KMS-11 (cell line): Measurements from ENCODE around the gene NBDY.
A peak's percentile ranks its signal among the peaks of the same experiment; 100 is the strongest.
"Not testable (repeated sequence)": the region's sequence is repeated elsewhere in the genome, so short reads cannot be mapped to it uniquely, and the experiment has no call there.

ENCODE experiments used
- H2AFZ ChIP-seq: fragments of 200-600 bp; sonication (generic); 2 replicates; pipeline ENCODE4 v1.6.1; 2016; ENCODE audit warnings: antibody characterized with exemption, mixed run types, low read depth
- H3K27ac ChIP-seq: fragments of 200-600 bp; sonication (generic); 2 replicates; pipeline ENCODE4 v1.6.1; 2016; ENCODE audit warnings: mild to moderate bottlenecking, mixed run types
- H3K27me3 ChIP-seq: fragments of 200-600 bp; sonication (generic); 2 replicates; pipeline ENCODE4 v1.6.1; 2017; ENCODE audit warnings: mild to moderate bottlenecking, low read depth, mixed run types, moderate library complexity; ENCODE audit not compliant: insufficient read depth
- H3K36me3 ChIP-seq: fragments of 200-600 bp; sonication (generic); 2 replicates; pipeline ENCODE4 v1.6.1; 2017; ENCODE audit warnings: mild to moderate bottlenecking, mixed run types; ENCODE audit not compliant: insufficient read depth
- H3K4me1 ChIP-seq: fragments of 200-600 bp; sonication (generic); 2 replicates; pipeline ENCODE4 v1.6.1; 2016; ENCODE audit warnings: mild to moderate bottlenecking, low read depth, mixed run types; ENCODE audit not compliant: poor library complexity, severe bottlenecking
- H3K4me2 ChIP-seq: fragments of 200-600 bp; sonication (generic); 2 replicates; pipeline ENCODE4 v1.7.0; 2016; ENCODE audit warnings: mild to moderate bottlenecking, mixed run types
- H3K4me3 ChIP-seq: fragments of 200-600 bp; sonication (generic); IDR thresholded peaks from 2 replicates; pipeline ENCODE4 v1.6.1; 2017; ENCODE audit warnings: low read depth, low read length, mixed read lengths; ENCODE audit not compliant: insufficient read depth
- H3K79me2 ChIP-seq: fragments of 200-600 bp; sonication (generic); 2 replicates; pipeline ENCODE4 v1.6.1; 2016; ENCODE audit warnings: low read depth, mixed run types; ENCODE audit not compliant: insufficient read depth
- H3K9ac ChIP-seq: fragments of 200-600 bp; sonication (generic); 2 replicates; pipeline ENCODE4 v1.6.1; 2016; ENCODE audit warnings: mild to moderate bottlenecking, mixed run types
- H4K20me1 ChIP-seq: fragments of 200-600 bp; sonication (generic); 2 replicates; pipeline ENCODE4 v1.6.1; 2016; ENCODE audit warnings: mild to moderate bottlenecking, mixed run types; ENCODE audit not compliant: insufficient read depth
- TF ChIP-seq, protein P1 (sequence below): fragments of 200-600 bp; sonication (generic); conservative IDR thresholded peaks from 2 replicates; pipeline ENCODE4 v1.6.1; 2017; ENCODE audit warnings: low read depth, mild to moderate bottlenecking, antibody characterized with exemption, low read length, moderate library complexity, mixed read lengths

NBDY gene, protein sequence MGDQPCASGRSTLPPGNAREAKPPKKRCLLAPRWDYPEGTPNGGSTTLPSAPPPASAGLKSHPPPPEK

DNA sequence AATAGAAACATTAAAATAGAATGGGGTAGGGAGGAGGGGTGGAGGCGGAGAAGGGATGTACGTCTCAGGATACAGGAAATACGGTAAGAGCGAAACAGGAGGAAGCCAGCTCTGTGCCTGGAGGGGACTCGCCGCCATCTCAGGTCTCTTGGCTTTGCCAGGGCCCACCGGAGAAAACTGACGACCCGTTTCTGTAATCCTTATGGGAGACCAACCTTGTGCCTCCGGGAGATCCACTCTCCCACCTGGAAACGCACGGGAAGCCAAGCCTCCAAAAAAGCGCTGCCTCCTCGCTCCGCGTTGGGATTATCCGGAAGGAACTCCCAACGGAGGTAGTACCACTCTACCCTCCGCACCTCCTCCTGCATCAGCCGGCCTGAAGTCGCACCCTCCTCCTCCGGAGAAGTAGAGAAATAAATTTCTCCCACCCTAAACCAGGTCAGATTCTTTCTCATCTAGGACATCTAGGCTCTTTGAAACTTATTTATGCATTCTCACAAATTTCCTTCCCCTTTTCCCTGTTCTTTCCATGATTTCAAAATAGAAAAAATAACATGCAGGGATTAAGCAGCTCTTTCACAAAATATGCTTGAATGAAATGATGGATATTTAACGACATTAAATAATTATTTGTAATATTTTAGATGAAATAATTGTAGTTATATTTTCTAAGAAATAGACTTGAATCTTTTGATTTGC lies at the start of gene NBDY:
Gene NBDY (plus strand): TSS at position 92 of the 699 bp plus-strand sequence. CDS start 111 bp downstream, at position 203.
- H4K20me1 ChIP-seq = no peaks in the 10 kb centered on the region
- TF ChIP-seq, protein P1, sequence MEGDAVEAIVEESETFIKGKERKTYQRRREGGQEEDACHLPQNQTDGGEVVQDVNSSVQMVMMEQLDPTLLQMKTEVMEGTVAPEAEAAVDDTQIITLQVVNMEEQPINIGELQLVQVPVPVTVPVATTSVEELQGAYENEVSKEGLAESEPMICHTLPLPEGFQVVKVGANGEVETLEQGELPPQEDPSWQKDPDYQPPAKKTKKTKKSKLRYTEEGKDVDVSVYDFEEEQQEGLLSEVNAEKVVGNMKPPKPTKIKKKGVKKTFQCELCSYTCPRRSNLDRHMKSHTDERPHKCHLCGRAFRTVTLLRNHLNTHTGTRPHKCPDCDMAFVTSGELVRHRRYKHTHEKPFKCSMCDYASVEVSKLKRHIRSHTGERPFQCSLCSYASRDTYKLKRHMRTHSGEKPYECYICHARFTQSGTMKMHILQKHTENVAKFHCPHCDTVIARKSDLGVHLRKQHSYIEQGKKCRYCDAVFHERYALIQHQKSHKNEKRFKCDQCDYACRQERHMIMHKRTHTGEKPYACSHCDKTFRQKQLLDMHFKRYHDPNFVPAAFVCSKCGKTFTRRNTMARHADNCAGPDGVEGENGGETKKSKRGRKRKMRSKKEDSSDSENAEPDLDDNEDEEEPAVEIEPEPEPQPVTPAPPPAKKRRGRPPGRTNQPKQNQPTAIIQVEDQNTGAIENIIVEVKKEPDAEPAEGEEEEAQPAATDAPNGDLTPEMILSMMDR = no peak
- peaks cover 17% of the 10 kb centered on the region; the same call in 1 of the 2 replicates for H3K79me2 ChIP-seq
- peak within 1 kb of the TSS; percentile 67 for H3K27ac ChIP-seq
- H3K4me3 ChIP-seq = no peak within 1 kb of the TSS
- peaks cover 34% of the 10 kb centered on the region for H3K4me1 ChIP-seq
- H3K4me2 ChIP-seq = peak within 1 kb of the TSS; percentile 67
- no peaks in the 10 kb centered on the region for H3K36me3 ChIP-seq
- H3K27me3 ChIP-seq = no peaks in the 10 kb centered on the region
- H3K9ac ChIP-seq = peak within 1 kb of the TSS; percentile 61; the same call in 1 of the 2 replicates
- H2AFZ ChIP-seq = peak within 1 kb of the TSS; percentile 85

DNA sequence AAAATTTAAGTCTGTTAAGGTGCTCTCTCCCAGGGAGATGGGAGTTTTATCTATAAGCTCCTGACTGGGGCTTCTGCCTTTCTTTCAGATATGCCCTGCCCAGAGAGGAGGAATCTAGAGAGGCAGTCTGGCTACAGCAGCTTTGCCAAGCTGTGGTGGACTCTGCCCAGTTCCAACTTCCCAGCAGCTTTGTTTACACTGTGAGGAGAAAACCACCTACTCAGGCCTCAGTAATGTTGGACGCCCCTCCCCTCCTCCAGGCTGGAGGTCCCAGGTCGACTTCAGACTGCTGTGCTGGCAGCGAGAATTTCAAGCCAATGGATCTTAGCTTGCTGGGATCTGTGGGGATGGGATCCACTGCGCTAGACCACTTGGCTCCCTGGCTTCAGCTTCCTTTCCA lies 24.5 kb upstream of the NBDY start:
- not testable (repeated sequence) for H3K9ac ChIP-seq, H3K36me3 ChIP-seq, H3K4me1 ChIP-seq, H2AFZ ChIP-seq, H3K4me2 ChIP-seq, H3K4me3 ChIP-seq, H3K27me3 ChIP-seq, H4K20me1 ChIP-seq, H3K79me2 ChIP-seq, H3K27ac ChIP-seq

GRCh38 chrX:56726605-56727004 lies 2.4 kb upstream of the NBDY start:
- no peaks in the 10 kb centered on the region for H3K27me3 ChIP-seq
- no peak overlapping the region for H3K4me3 ChIP-seq
- peaks cover 22% of the 10 kb centered on the region for H3K4me1 ChIP-seq
- no peak overlapping the region for H3K27ac ChIP-seq
- no peaks in the 10 kb centered on the region for H3K36me3 ChIP-seq
- no peak overlapping the region for H3K9ac ChIP-seq
- H3K4me2 ChIP-seq = peak overlapping the region; percentile 17; the same call in 1 of the 2 replicates
- no peaks in the 10 kb centered on the region for H4K20me1 ChIP-seq
- TF ChIP-seq, protein P1 = peak; percentile 59
- H2AFZ ChIP-seq = no peak overlapping the region
- H3K79me2 ChIP-seq = peaks cover 9% of the 10 kb centered on the region; the same call in 1 of the 2 replicates

GRCh38 chrX:56727531-56727930 lies 1.5 kb upstream of the NBDY start:
- Histone ChIP-seq H3K4me2 (no peak overlapping the region), H3K4me1 (peaks cover 28% of the 10 kb centered on the region), H2AFZ (peak overlapping the region; percentile 85; the same call in 1 of the 2 replicates), H3K36me3 (no peaks in the 10 kb centered on the region), H3K27me3 (no peaks in the 10 kb centered on the region), H3K79me2 (peaks cover 16% of the 10 kb centered on the region; the same call in 1 of the 2 replicates), H4K20me1 (no peaks in the 10 kb centered on the region), H3K9ac (no peak overlapping the region), H3K4me3 (no peak overlapping the region), H3K27ac (no peak overlapping the region)
- TF ChIP-seq, protein P1 = no peak

- peaks cover 30% of the 10 kb centered on the region for H3K4me1 ChIP-seq
- no peak overlapping the region for H3K9ac ChIP-seq
- H3K79me2 ChIP-seq = peaks cover 17% of the 10 kb centered on the region; the same call in 1 of the 2 replicates
- no peaks in the 10 kb centered on the region for H3K27me3 ChIP-seq
- peak overlapping the region; percentile 85 for H2AFZ ChIP-seq
- TF ChIP-seq, protein P1 = no peak
- no peaks in the 10 kb centered on the region for H4K20me1 ChIP-seq
- H3K4me2 ChIP-seq = peak overlapping the region; percentile 67
- no peak overlapping the region for H3K4me3 ChIP-seq
- H3K36me3 ChIP-seq = no peaks in the 10 kb centered on the region
- no peak overlapping the region for H3K27ac ChIP-seq
Observed at GRCh38 chrX:56728321-56728720, 722 bp upstream of the NBDY start.
